NCI-H2227 treated with DMSO at 0.1 percent for 48 hours (cell line): Measurements from ENCODE around the gene ST8SIA6.

ENCODE experiments used
- DNase-seq: peaks from one replicate; lab custom pipeline; 2025; lab: John Stamatoyannopoulos, UW

Gene ST8SIA6

GRCh38 chr10:17385066-17385465, 69.3 kb downstream of the ST8SIA6 start:
- DNase-seq = no peak

- DNase-seq = no peak
These were observed 70.4 kb downstream of the ST8SIA6 start for GRCh38 chr10:17383801-17384555.

- DNase-seq = no peak
These were observed 72.8 kb downstream of the ST8SIA6 start for GRCh38 chr10:17381502-17382142.

- no peak for DNase-seq
These were observed 73.5 kb downstream of the ST8SIA6 start for GRCh38 chr10:17380888-17381287.

GRCh38 chr10:17380016-17380415, 74.4 kb downstream of the ST8SIA6 start:
- no peak for DNase-seq

GRCh38 chr10:17379151-17379690, 75.2 kb downstream of the ST8SIA6 start:
- no peak for DNase-seq

- no peak for DNase-seq
These were observed 78.3 kb downstream of the ST8SIA6 start for GRCh38 chr10:17375936-17376584.

GRCh38 chr10:17368708-17369272, 85.6 kb downstream of the ST8SIA6 start:
- no peak for DNase-seq

GRCh38 chr10:17366705-17367104, 87.7 kb downstream of the ST8SIA6 start:
- DNase-seq = no peak

GRCh38 chr10:17365402-17365801, 89.0 kb downstream of the ST8SIA6 start:
- no peak for DNase-seq

- no peak for DNase-seq
These were observed 95.9 kb downstream of the ST8SIA6 start for GRCh38 chr10:17358461-17358860.

GRCh38 chr10:17357781-17358180, 96.6 kb downstream of the ST8SIA6 start:
- no peak for DNase-seq

- DNase-seq = no peak
These were observed 97.6 kb downstream of the ST8SIA6 start for GRCh38 chr10:17356820-17357219.

GRCh38 chr10:17354781-17355180, 99.6 kb downstream of the ST8SIA6 start:
- no peak for DNase-seq

GRCh38 chr10:17353568-17354300, 100.7 kb downstream of the ST8SIA6 start:
- DNase-seq = no peak

GRCh38 chr10:17352583-17352982, 101.8 kb downstream of the ST8SIA6 start:
- DNase-seq = no peak

GRCh38 chr10:17351506-17351905, 102.9 kb downstream of the ST8SIA6 start:
- DNase-seq = no peak

GRCh38 chr10:17349717-17350116, 104.7 kb downstream of the ST8SIA6 start:
- DNase-seq = no peak

GRCh38 chr10:17348501-17349349, 105.7 kb downstream of the ST8SIA6 start:
- no peak for DNase-seq

- no peak for DNase-seq
These were observed 106.3 kb downstream of the ST8SIA6 start for GRCh38 chr10:17348011-17348500.

- no peak for DNase-seq
These were observed 110.2 kb downstream of the ST8SIA6 start for GRCh38 chr10:17344206-17344605.
